Measurements from ENCODE around the gene PGF. TPM values are rescaled to one million over a fixed set of nuclear protein-coding genes. Genes with fewer than 3 reads are reported as not detected.

The PGF gene
- total RNA-seq, 1 donor from 2014 or later = 8.3 TPM

DNA sequence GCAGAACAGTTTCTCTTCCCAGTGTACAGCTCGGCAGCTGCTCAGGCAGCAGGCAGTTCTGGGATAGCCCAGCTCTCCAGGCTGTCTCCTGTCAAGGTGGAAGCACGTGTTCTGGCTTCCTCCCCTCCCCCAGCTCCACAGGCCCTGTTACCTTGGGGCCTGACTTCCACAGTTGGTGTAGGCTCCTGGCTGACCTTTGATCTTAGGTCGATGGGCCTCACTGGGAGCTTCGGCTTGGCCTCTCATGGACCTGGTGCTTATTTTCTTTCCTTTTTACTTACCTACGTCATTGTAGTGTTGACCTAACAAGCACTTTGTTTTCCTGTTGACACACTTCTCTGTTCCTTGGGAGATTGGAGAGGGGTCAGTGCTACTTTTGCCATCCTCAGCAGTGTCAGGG, 56.7 kb downstream of the PGF start:
- H3K27me3 ChIP-seq = no peaks in the 10 kb centered on the region
- no peaks in the 10 kb centered on the region for H3K9me3 ChIP-seq
- intact Hi-C loops (cut with DNase I) = no loop called here
- no peaks in the 10 kb centered on the region for H3K4me1 ChIP-seq
- DNase-seq (ENCODE audit: extremely low spot score in 2 of 2) = no peak
- no peak overlapping the region for H3K27ac ChIP-seq
- peaks cover 2 to 100% of the 10 kb centered on the region in 2 donors for H3K36me3 ChIP-seq
- TF ChIP-seq POLR2AphosphoS5 (IDR thresholded peaks at IDR 0.05; ENCODE audit: insufficient read depth in 1 of 2, low read depth in 1 of 2) (no peak), POLR2A (IDR thresholded peaks at IDR 0.05) (no peak), CTCF (IDR thresholded peaks at IDR 0.05) (no peak)
- no peak overlapping the region for H3K4me3 ChIP-seq

GRCh38 chr14:74898083-74898482, 57.3 kb downstream of the PGF start:
- Histone ChIP-seq H3K4me3 (no peak overlapping the region), H3K27me3 (no peaks in the 10 kb centered on the region), H3K27ac (no peak overlapping the region), H3K36me3 (peaks cover 2 to 100% of the 10 kb centered on the region in 2 donors), H3K4me1 (no peaks in the 10 kb centered on the region), H3K9me3 (no peaks in the 10 kb centered on the region)
- intact Hi-C loops (cut with DNase I) = no loop called here
- no peak for TF ChIP-seq POLR2A (IDR thresholded peaks at IDR 0.05)
- no peak for TF ChIP-seq POLR2AphosphoS5 (IDR thresholded peaks at IDR 0.05; ENCODE audit: insufficient read depth in 1 of 2, low read depth in 1 of 2)
- no peak for TF ChIP-seq CTCF (IDR thresholded peaks at IDR 0.05)
- DNase-seq (ENCODE audit: extremely low spot score in 2 of 2) = no peak

- Histone ChIP-seq H3K9me3 (no peaks in the 10 kb centered on the region), H3K27me3 (no peaks in the 10 kb centered on the region), H3K4me1 (no peaks in the 10 kb centered on the region), H3K27ac (no peak overlapping the region), H3K36me3 (peaks cover 2 to 100% of the 10 kb centered on the region in 2 donors), H3K4me3 (no peak overlapping the region)
- intact Hi-C loops (cut with DNase I) = no loop called here
- no peak for TF ChIP-seq POLR2A (IDR thresholded peaks at IDR 0.05)
- TF ChIP-seq POLR2AphosphoS5 (IDR thresholded peaks at IDR 0.05; ENCODE audit: insufficient read depth in 1 of 2, low read depth in 1 of 2) = no peak
- TF ChIP-seq CTCF (IDR thresholded peaks at IDR 0.05) = no peak
- DNase-seq (ENCODE audit: extremely low spot score in 2 of 2) = no peak
Observed at GRCh38 chr14:74897642-74898041, 57.8 kb downstream of the PGF start.

- Histone ChIP-seq H3K27ac (no peak overlapping the region), H3K4me1 (no peaks in the 10 kb centered on the region), H3K36me3 (peaks cover 0 to 99% of the 10 kb centered on the region in 2 donors), H3K9me3 (no peaks in the 10 kb centered on the region), H3K27me3 (no peaks in the 10 kb centered on the region), H3K4me3 (no peak overlapping the region)
- no peak for DNase-seq (ENCODE audit: extremely low spot score in 2 of 2)
- TF ChIP-seq CTCF (IDR thresholded peaks at IDR 0.05) (no peak), POLR2A (IDR thresholded peaks at IDR 0.05) (no peak), POLR2AphosphoS5 (IDR thresholded peaks at IDR 0.05; ENCODE audit: insufficient read depth in 1 of 2, low read depth in 1 of 2) (no peak)
- intact Hi-C loops (cut with DNase I) = no loop called here
Observed at GRCh38 chr14:74896400-74896799, 59.0 kb downstream of the PGF start.

DNA sequence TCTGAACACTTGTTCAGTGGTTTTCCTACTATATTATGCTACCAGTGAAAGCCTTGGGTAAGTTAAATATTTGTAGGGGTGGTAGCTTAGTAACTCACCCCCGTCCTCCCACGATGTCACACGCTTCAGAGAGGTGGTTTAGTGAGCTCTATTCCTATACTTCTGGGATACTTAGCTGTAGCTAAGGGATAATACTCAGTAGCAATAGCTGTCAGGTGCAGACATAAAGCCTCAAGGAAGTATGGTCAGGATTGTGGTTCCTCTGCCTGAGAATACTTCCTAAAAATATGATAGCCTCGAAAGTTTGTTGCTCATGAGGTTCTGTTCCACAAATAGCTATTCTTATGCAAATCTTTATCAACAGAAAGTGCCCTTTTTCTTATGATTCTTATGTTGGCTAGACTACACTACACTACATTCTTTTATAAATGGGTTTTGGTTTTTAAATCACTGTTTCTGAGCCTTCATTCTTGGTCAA, 61.7 kb downstream of the PGF start:
- DNase-seq (ENCODE audit: extremely low spot score in 2 of 2) = no peak
- no peak overlapping the region for H3K4me3 ChIP-seq
- no peaks in the 10 kb centered on the region for H3K9me3 ChIP-seq
- H3K27ac ChIP-seq = no peak overlapping the region
- intact Hi-C loops (cut with DNase I) = no loop called here
- peaks cover 3% of the 10 kb centered on the region for H3K4me1 ChIP-seq
- H3K27me3 ChIP-seq = no peaks in the 10 kb centered on the region
- no peak for TF ChIP-seq POLR2A (IDR thresholded peaks at IDR 0.05)
- no peak for TF ChIP-seq CTCF (IDR thresholded peaks at IDR 0.05)
- no peak for TF ChIP-seq POLR2AphosphoS5 (IDR thresholded peaks at IDR 0.05; ENCODE audit: insufficient read depth in 1 of 2, low read depth in 1 of 2)
- H3K36me3 ChIP-seq = peaks cover 0 to 91% of the 10 kb centered on the region in 2 donors

All from vagina (tissue), 2 donors.